ENCODE measurements around the gene MRTO4.
"Not testable (repeated sequence)": the region's sequence is repeated elsewhere in the genome, so short reads cannot be mapped to it uniquely, and the experiment has no call there.

GRCh38 chr1:19256301-19256700, 4.7 kb downstream of the MRTO4 start:
- TF ChIP-seq RCOR1 (IDR thresholded peaks at IDR 0.05; ENCODE audit: low read length); RFX5 (IDR thresholded peaks at IDR 0.05; ENCODE audit: low read length); NRF1 (IDR thresholded peaks at IDR 0.05; ENCODE audit: low read depth, low read length); REST (IDR thresholded peaks at IDR 0.05; ENCODE audit: low read depth, low read length); POLR2AphosphoS5 (IDR thresholded peaks at IDR 0.05; ENCODE audit: low read depth, low read length); TAF1 (IDR thresholded peaks at IDR 0.05; ENCODE audit: borderline replicate concordance, low read depth, low read length); SIN3A (IDR thresholded peaks at IDR 0.05; ENCODE audit: borderline replicate concordance, low read depth, low read length); FOXJ3 (CRISPR knock-in tag; IDR thresholded peaks at IDR 0.05); EZH2phosphoT487 (IDR thresholded peaks at IDR 0.05; ENCODE audit: borderline replicate concordance, low read depth); GATA2 (CRISPR knock-in tag; IDR thresholded peaks at IDR 0.05); EP300 (IDR thresholded peaks at IDR 0.05; ENCODE audit: borderline replicate concordance in 1 of 2, low read depth in 1 of 2, low read length in 1 of 2); USF1 (IDR thresholded peaks at IDR 0.05; ENCODE audit: borderline replicate concordance, low read depth); FOSL2 (IDR thresholded peaks at IDR 0.05; ENCODE audit: borderline replicate concordance, low read depth): not testable (repeated sequence)
- TF ChIP-seq, protein P1, sequence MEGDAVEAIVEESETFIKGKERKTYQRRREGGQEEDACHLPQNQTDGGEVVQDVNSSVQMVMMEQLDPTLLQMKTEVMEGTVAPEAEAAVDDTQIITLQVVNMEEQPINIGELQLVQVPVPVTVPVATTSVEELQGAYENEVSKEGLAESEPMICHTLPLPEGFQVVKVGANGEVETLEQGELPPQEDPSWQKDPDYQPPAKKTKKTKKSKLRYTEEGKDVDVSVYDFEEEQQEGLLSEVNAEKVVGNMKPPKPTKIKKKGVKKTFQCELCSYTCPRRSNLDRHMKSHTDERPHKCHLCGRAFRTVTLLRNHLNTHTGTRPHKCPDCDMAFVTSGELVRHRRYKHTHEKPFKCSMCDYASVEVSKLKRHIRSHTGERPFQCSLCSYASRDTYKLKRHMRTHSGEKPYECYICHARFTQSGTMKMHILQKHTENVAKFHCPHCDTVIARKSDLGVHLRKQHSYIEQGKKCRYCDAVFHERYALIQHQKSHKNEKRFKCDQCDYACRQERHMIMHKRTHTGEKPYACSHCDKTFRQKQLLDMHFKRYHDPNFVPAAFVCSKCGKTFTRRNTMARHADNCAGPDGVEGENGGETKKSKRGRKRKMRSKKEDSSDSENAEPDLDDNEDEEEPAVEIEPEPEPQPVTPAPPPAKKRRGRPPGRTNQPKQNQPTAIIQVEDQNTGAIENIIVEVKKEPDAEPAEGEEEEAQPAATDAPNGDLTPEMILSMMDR (IDR thresholded peaks at IDR 0.05): not testable (repeated sequence)

All from SK-N-SH (cell line).